Measurements from ENCODE around the gene PTPRG. TPM values are rescaled to one million over a fixed set of nuclear protein-coding genes. Genes with fewer than 3 reads are reported as not detected.

Gene PTPRG
- total RNA-seq, 1 experiment from 2014 or later: 32.1 TPM

DNA sequence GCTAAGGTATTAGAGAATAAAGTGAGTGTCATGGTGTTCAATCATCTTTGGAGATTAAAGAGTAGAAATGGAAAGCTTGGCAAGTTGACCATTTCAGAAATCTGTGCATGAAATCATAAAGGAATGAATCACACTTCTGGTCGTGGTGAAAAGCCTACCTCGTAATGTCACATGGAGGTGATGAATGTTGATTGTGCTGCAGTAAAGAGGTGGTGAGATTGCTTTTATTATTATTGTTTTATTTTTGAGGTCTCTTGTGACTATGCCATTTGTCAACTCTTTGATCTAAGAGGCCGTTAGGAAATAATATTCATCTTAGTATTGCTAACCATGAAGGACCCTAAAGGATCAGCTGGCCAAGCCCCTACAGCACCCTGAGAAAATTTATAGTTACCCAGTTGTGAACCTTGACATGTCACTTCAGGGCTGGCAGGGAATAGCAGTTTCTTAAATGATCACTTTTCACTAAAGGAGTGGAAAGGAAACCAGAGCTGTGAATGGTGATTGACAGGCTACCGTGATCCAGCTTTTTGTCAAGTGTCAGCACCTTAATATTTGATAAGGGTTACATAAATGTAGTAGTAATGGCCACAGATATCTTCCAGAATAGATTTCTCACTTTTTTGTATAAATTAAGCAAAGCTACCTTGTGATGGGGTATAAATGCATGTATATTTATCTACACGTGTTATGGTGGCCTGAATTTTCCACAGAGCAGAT is 203.9 kb downstream of the PTPRG start:
- intact Hi-C loops (cut with micrococcal nuclease): no loop called here
- DNase-seq (ENCODE audit: low read depth, low spot score): no peak

DNA sequence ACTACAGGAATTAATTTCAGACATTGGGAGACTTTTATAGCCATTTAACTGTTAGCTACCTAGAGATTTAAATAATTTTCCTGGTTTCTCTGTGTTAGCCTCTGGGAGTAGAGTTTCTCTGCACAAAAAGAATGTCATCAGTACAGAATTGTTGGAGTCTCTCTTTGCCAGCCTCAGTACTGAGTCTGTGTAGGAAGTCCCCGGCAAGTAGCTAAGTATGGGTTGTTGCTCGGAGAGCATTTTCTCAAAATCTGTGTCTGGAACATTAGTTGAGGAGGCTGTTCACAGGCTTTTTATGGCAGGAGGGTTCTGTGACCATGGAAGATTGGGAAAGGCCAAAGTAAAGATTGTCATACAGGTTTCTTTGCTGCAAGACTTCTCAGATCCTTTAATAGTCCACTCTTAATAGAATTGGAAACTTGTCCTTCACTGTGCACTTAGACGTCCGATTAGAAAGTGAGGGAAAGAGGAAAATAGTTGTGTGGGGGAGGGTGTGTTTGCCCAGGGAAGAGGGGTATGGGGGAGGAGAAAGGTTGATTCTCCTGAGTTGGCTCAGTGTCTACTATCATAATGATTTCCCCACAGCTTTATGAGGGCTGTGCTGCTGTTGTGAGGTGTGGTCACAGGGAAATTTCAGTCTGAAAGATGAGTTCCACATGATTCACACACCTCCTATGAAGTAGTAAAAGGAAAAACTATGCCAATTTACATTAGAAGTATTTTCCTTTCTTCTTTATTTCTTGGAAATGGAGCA is 207.1 kb downstream of the PTPRG start:
- H2AFZ ChIP-seq (ENCODE audit: low read depth, low read length, poor library complexity, severe bottlenecking): no peak overlapping the region
- H3K27me3 ChIP-seq (ENCODE audit: insufficient read depth, low read length): no peaks in the 10 kb centered on the region
- H3K36me3 ChIP-seq (ENCODE audit: control insufficient read depth in 1 of 2, insufficient read depth in 2 of 2, low read length in 2 of 2): no peaks in the 10 kb centered on the region
- H3K4me2 ChIP-seq (ENCODE audit: low read length): no peak overlapping the region
- no peak overlapping the region for H3K4me3 ChIP-seq (replicated peaks in 1 of 2; ENCODE audit: low read depth in 1 of 2, low read length in 2 of 2)
- no peaks in the 10 kb centered on the region for H4K20me1 ChIP-seq (ENCODE audit: insufficient read depth)
- no peak overlapping the region for H3K27ac ChIP-seq (ENCODE audit: low read depth, low read length)
- CTCF ChIA-PET: no interaction called here
- TF ChIP-seq, protein P1, sequence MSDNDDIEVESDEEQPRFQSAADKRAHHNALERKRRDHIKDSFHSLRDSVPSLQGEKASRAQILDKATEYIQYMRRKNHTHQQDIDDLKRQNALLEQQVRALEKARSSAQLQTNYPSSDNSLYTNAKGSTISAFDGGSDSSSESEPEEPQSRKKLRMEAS (IDR thresholded peaks at IDR 0.05): no peak
- TF ChIP-seq ELF1 (IDR thresholded peaks at IDR 0.05; ENCODE audit: borderline replicate concordance, low read depth) (no peak), SRF (IDR thresholded peaks at IDR 0.05; ENCODE audit: low read depth) (no peak), POLR2AphosphoS5 (IDR thresholded peaks at IDR 0.05; ENCODE audit: low read depth, low read length) (no peak), JUND (IDR thresholded peaks at IDR 0.05) (no peak), RAD21 (IDR thresholded peaks at IDR 0.05; ENCODE audit: low read depth) (no peak), EZH2phosphoT487 (IDR thresholded peaks at IDR 0.05; ENCODE audit: borderline replicate concordance) (no peak), TCF7L2 (IDR thresholded peaks at IDR 0.05; ENCODE audit: borderline replicate concordance, extremely low read depth, insufficient read depth, insufficient read length) (no peak), CBX3 (IDR thresholded peaks at IDR 0.05; ENCODE audit: low read depth) (no peak)
- TF ChIP-seq, protein P2, sequence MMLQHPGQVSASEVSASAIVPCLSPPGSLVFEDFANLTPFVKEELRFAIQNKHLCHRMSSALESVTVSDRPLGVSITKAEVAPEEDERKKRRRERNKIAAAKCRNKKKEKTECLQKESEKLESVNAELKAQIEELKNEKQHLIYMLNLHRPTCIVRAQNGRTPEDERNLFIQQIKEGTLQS (IDR thresholded peaks at IDR 0.05): no peak
- TF ChIP-seq, protein P3, sequence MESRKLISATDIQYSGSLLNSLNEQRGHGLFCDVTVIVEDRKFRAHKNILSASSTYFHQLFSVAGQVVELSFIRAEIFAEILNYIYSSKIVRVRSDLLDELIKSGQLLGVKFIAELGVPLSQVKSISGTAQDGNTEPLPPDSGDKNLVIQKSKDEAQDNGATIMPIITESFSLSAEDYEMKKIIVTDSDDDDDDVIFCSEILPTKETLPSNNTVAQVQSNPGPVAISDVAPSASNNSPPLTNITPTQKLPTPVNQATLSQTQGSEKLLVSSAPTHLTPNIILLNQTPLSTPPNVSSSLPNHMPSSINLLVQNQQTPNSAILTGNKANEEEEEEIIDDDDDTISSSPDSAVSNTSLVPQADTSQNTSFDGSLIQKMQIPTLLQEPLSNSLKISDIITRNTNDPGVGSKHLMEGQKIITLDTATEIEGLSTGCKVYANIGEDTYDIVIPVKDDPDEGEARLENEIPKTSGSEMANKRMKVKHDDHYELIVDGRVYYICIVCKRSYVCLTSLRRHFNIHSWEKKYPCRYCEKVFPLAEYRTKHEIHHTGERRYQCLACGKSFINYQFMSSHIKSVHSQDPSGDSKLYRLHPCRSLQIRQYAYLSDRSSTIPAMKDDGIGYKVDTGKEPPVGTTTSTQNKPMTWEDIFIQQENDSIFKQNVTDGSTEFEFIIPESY (IDR thresholded peaks at IDR 0.05; ENCODE audit: extremely low read depth, insufficient replicate concordance, low read length): no peak
- RAD21 ChIA-PET (ENCODE audit: low non-redundant PET in 1 of 2, low total read pairs in 2 of 2, uncharacterized antibody in 2 of 2, unreplicated experiment in 2 of 2): no interaction called here
- H3K4me1 ChIP-seq (ENCODE audit: control insufficient read depth in 1 of 2, insufficient read depth in 2 of 2, low read length in 2 of 2): 0 out of 4 replicates have a peak, but pooled peaks cover 0 to 4% of the 10 kb centered on the region in 2 experiments
- no peak for DNase-seq (ENCODE audit: low read depth, low spot score)
- intact Hi-C loops (cut with micrococcal nuclease): no loop called here
- BruUV-seq (replicated peaks): no TSS peak
- POLR2A ChIA-PET: no interaction called here
- no peaks in the 10 kb centered on the region for H3K9me3 ChIP-seq (ENCODE audit: control insufficient read depth in 1 of 2, insufficient read depth in 1 of 2, low read depth in 1 of 2, low read length in 2 of 2)
- no peaks in the 10 kb centered on the region for H3K9me2 ChIP-seq (ENCODE audit: insufficient read depth)
- no peak for ATAC-seq
- H3K9ac ChIP-seq (ENCODE audit: low read length): no peak overlapping the region
- H3K79me2 ChIP-seq (ENCODE audit: insufficient read depth, low read length): no peaks in the 10 kb centered on the region

More for the DNA sequence above, 203.9 kb downstream of the PTPRG start:
- Histone ChIP-seq H3K79me2 (ENCODE audit: insufficient read depth, low read length) (no peaks in the 10 kb centered on the region), H3K9me3 (ENCODE audit: control insufficient read depth in 1 of 2, insufficient read depth in 1 of 2, low read depth in 1 of 2, low read length in 2 of 2) (no peaks in the 10 kb centered on the region), H3K9me2 (ENCODE audit: insufficient read depth) (no peaks in the 10 kb centered on the region), H3K27me3 (ENCODE audit: insufficient read depth, low read length) (no peaks in the 10 kb centered on the region), H3K4me2 (ENCODE audit: low read length) (no peak overlapping the region), H3K9ac (ENCODE audit: low read length) (no peak overlapping the region), H3K27ac (ENCODE audit: low read depth, low read length) (no peak overlapping the region), H4K20me1 (ENCODE audit: insufficient read depth) (no peaks in the 10 kb centered on the region), H3K36me3 (ENCODE audit: control insufficient read depth in 1 of 2, insufficient read depth in 2 of 2, low read length in 2 of 2) (no peaks in the 10 kb centered on the region), H3K4me1 (ENCODE audit: control insufficient read depth in 1 of 2, insufficient read depth in 2 of 2, low read length in 2 of 2) (0 out of 4 replicates have a peak, but pooled peaks cover 0 to 4% of the 10 kb centered on the region in 2 experiments), H3K4me3 (replicated peaks in 1 of 2; ENCODE audit: low read depth in 1 of 2, low read length in 2 of 2) (no peak overlapping the region), H2AFZ (ENCODE audit: low read depth, low read length, poor library complexity, severe bottlenecking) (no peak overlapping the region)
- CTCF ChIA-PET: no interaction called here
- POLR2A ChIA-PET: no interaction called here
- ATAC-seq: no peak
- no TSS peak for BruUV-seq (replicated peaks)
- RAD21 ChIA-PET (ENCODE audit: low non-redundant PET in 1 of 2, low total read pairs in 2 of 2, uncharacterized antibody in 2 of 2, unreplicated experiment in 2 of 2): no interaction called here
- no peak for TF ChIP-seq POLR2A (IDR thresholded peaks at IDR 0.05; ENCODE audit: borderline replicate concordance, extremely low read depth, insufficient read depth, insufficient read length)
- no peak for TF ChIP-seq JUND (IDR thresholded peaks at IDR 0.05)
- no peak for TF ChIP-seq SP1 (IDR thresholded peaks at IDR 0.05; ENCODE audit: low read depth)
- no peak for TF ChIP-seq ZFX (IDR thresholded peaks at IDR 0.05)
- no peak for TF ChIP-seq CEBPB (IDR thresholded peaks at IDR 0.05; ENCODE audit: low read depth)
- no peak for TF ChIP-seq ZNF274 (IDR thresholded peaks at IDR 0.05; ENCODE audit: low read depth, low read length)
